HEK293 (cell line): ENCODE measurements around the gene GPR146.

ENCODE experiments used
- CTCF ChIA-PET: fragments of 350-600 bp; formaldehyde crosslinking; extraction: SDS; loops from one replicate; lab custom pipeline; 2021; ENCODE audit warnings: antibody characterized with exemption; lab: Yijun Ruan, JAX
- POLR2A ChIA-PET: fragments of 300-600 bp; formaldehyde crosslinking; extraction: SDS; loops from one replicate; lab custom pipeline; 2020; ENCODE audit warnings: antibody characterized with exemption, inconsistent platforms; lab: Yijun Ruan, JAX
- H3K27ac ChIP-seq: fragments of 200-500 bp; sonication (Bioruptor generic); 2 replicates; pipeline ENCODE4 v1.5.1; 2014; ENCODE audit warnings: low read depth, low read length, control low read depth, inconsistent platforms; ENCODE audit errors: extremely low read depth
- H3K36me3 ChIP-seq, 2 experiments: fragments of 200-500 bp in 1 of 2; sonication (Bioruptor generic) in 1 of 2; 1 replicate in 1 of 2; 2 replicates in 1 of 2; pipeline ENCODE4 v1.5.1; 2014 to 2017; ENCODE audit warnings: inconsistent platforms in 2 of 2, low read length in 2 of 2; ENCODE audit not compliant: control insufficient read depth in 2 of 2, insufficient read depth in 1 of 2
- H3K4me1 ChIP-seq: fragments of 200-500 bp; sonication (Bioruptor generic); 2 replicates; pipeline ENCODE4 v1.5.1; 2014; ENCODE audit warnings: mild to moderate bottlenecking, low read length, inconsistent platforms; ENCODE audit not compliant: control insufficient read depth, insufficient read depth
- H3K4me3 ChIP-seq: 2 replicates; pipeline ENCODE4 v1.5.1; 2011; ENCODE audit warnings: low read depth, mild to moderate bottlenecking, control low read depth, low read length, moderate library complexity
- H3K9me3 ChIP-seq: fragments of 200-500 bp; sonication (Bioruptor generic); 2 replicates; pipeline ENCODE4 v1.5.1; 2014; ENCODE audit warnings: low read depth, low read length, inconsistent platforms; ENCODE audit not compliant: control insufficient read depth, insufficient read depth
- KLF10 ChIP-seq: fragments of 450-650 bp; IDR thresholded peaks from 2 replicates; pipeline ENCODE4 v1.5.1; 2018; ENCODE audit warnings: missing biosample characterization, mild to moderate bottlenecking, missing genetic modification characterization
- KLF7 ChIP-seq: fragments of 450-650 bp; formaldehyde crosslinking; IDR thresholded peaks from 2 replicates; pipeline ENCODE4 v1.5.1; 2016; ENCODE audit warnings: missing biosample characterization, missing genetic modification characterization, borderline replicate concordance
- KLF8 ChIP-seq: fragments of 450-650 bp; formaldehyde crosslinking; IDR thresholded peaks from 2 replicates; pipeline ENCODE4 v1.5.1; 2016; ENCODE audit warnings: missing biosample characterization, missing genetic modification characterization
- REPIN1 ChIP-seq: fragments of 450-650 bp; formaldehyde crosslinking; IDR thresholded peaks from 2 replicates; pipeline ENCODE4 v1.5.1; 2017; ENCODE audit warnings: missing biosample characterization, missing genetic modification characterization, low read depth
- ZFP69B ChIP-seq: fragments of 450-650 bp; formaldehyde crosslinking; IDR thresholded peaks from 2 replicates; pipeline ENCODE4 v1.5.1; 2016; ENCODE audit warnings: missing biosample characterization, missing genetic modification characterization
- ZNF157 ChIP-seq: fragments of 450-650 bp; formaldehyde crosslinking; IDR thresholded peaks from 2 replicates; pipeline ENCODE4 v1.5.1; 2016; ENCODE audit warnings: missing biosample characterization, missing genetic modification characterization
- ZNF174 ChIP-seq: fragments of 450-650 bp; formaldehyde crosslinking; IDR thresholded peaks from 2 replicates; pipeline ENCODE4 v1.5.0; 2017; ENCODE audit warnings: missing biosample characterization, mild to moderate bottlenecking, missing genetic modification characterization
- ZNF175 ChIP-seq: fragments of 450-650 bp; formaldehyde crosslinking; IDR thresholded peaks from 2 replicates; pipeline ENCODE4 v1.5.1; 2016; ENCODE audit warnings: missing biosample characterization, missing genetic modification characterization
- ZNF223 ChIP-seq: fragments of 450-650 bp; formaldehyde crosslinking; IDR thresholded peaks from 2 replicates; pipeline ENCODE4 v1.5.1; 2016; ENCODE audit warnings: missing biosample characterization, missing genetic modification characterization
- ZNF302 ChIP-seq: fragments of 450-650 bp; formaldehyde crosslinking; IDR thresholded peaks from 2 replicates; pipeline ENCODE4 v1.5.1; 2016; ENCODE audit warnings: missing biosample characterization, missing genetic modification characterization, low read depth
- ZNF433 ChIP-seq: fragments of 450-650 bp; formaldehyde crosslinking; IDR thresholded peaks from 2 replicates; pipeline ENCODE4 v1.5.1; 2016; ENCODE audit warnings: missing biosample characterization, missing genetic modification characterization, low read depth
- ZNF677 ChIP-seq: fragments of 450-650 bp; IDR thresholded peaks from 2 replicates; pipeline ENCODE4 v1.5.0; 2018; ENCODE audit warnings: missing biosample characterization, mild to moderate bottlenecking, missing genetic modification characterization, moderate library complexity
- ZNF776 ChIP-seq: fragments of 450-650 bp; formaldehyde crosslinking; IDR thresholded peaks from 2 replicates; pipeline ENCODE4 v1.5.0; 2017; ENCODE audit warnings: missing biosample characterization, missing genetic modification characterization, borderline replicate concordance
- TF ChIP-seq, protein P1 (sequence below): fragments of 450-650 bp; formaldehyde crosslinking; IDR thresholded peaks from 2 replicates; pipeline ENCODE4 v1.5.1; 2016; ENCODE audit warnings: missing biosample characterization, missing genetic modification characterization
- TF ChIP-seq, protein P2 (sequence below): fragments of 450-650 bp; formaldehyde crosslinking; IDR thresholded peaks from 2 replicates; pipeline ENCODE4 v1.5.1; 2016; ENCODE audit warnings: missing biosample characterization, missing genetic modification characterization, borderline replicate concordance
- TF ChIP-seq, protein P3 (sequence below): sonication (generic); formaldehyde crosslinking; IDR thresholded peaks from 2 replicates; pipeline ENCODE4 v1.8.1; 2022; ENCODE audit warnings: mild to moderate bottlenecking, moderate library complexity, missing genetic modification reagents
- TF ChIP-seq, protein P4 (sequence below): fragments of 450-650 bp; formaldehyde crosslinking; IDR thresholded peaks from 2 replicates; pipeline ENCODE4 v1.5.1; 2017; ENCODE audit warnings: missing biosample characterization, missing genetic modification characterization
- TF ChIP-seq, protein P5 (sequence below): fragments of 450-650 bp; formaldehyde crosslinking; IDR thresholded peaks from 2 replicates; pipeline ENCODE4 v1.5.1; 2017; ENCODE audit warnings: missing biosample characterization, mild to moderate bottlenecking, missing genetic modification characterization, moderate library complexity
- TF ChIP-seq, protein P6 (sequence below): fragments of 450-650 bp; formaldehyde crosslinking; IDR thresholded peaks from 2 replicates; pipeline ENCODE4 v1.5.1; 2016; ENCODE audit warnings: missing biosample characterization, missing genetic modification characterization

GPR146 gene

DNA sequence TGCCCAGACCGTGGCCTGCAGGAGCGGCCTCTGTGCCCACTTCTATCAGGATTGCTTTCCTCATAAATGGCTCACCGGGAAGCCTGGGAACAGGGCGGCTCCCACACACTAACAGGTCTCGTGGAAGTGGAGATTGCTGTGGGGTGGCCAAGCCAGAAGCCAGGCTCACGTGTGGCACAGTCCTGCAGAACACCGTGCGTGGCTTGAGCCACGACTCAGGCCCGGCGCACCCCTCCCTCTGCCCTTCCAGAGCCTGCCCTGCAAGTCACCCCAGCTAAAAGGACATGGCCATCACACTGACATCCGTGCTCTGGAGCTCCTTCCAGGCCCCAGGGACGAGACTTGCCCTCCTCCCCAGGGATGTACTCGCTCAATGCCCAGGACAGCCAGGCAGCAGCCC, 50.5 kb downstream of the GPR146 start:
- no peaks in the 10 kb centered on the region for H3K4me1 ChIP-seq
- no peaks in the 10 kb centered on the region for H3K9me3 ChIP-seq
- no peak overlapping the region for H3K4me3 ChIP-seq
- no peak overlapping the region for H3K27ac ChIP-seq
- no peak for TF ChIP-seq KLF10 (tag by site-specific recombination)
- no peak for TF ChIP-seq KLF8 (tag by site-specific recombination)
- TF ChIP-seq, protein P1, sequence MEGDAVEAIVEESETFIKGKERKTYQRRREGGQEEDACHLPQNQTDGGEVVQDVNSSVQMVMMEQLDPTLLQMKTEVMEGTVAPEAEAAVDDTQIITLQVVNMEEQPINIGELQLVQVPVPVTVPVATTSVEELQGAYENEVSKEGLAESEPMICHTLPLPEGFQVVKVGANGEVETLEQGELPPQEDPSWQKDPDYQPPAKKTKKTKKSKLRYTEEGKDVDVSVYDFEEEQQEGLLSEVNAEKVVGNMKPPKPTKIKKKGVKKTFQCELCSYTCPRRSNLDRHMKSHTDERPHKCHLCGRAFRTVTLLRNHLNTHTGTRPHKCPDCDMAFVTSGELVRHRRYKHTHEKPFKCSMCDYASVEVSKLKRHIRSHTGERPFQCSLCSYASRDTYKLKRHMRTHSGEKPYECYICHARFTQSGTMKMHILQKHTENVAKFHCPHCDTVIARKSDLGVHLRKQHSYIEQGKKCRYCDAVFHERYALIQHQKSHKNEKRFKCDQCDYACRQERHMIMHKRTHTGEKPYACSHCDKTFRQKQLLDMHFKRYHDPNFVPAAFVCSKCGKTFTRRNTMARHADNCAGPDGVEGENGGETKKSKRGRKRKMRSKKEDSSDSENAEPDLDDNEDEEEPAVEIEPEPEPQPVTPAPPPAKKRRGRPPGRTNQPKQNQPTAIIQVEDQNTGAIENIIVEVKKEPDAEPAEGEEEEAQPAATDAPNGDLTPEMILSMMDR (tag by site-specific recombination), result no peak
- TF ChIP-seq, protein P2, sequence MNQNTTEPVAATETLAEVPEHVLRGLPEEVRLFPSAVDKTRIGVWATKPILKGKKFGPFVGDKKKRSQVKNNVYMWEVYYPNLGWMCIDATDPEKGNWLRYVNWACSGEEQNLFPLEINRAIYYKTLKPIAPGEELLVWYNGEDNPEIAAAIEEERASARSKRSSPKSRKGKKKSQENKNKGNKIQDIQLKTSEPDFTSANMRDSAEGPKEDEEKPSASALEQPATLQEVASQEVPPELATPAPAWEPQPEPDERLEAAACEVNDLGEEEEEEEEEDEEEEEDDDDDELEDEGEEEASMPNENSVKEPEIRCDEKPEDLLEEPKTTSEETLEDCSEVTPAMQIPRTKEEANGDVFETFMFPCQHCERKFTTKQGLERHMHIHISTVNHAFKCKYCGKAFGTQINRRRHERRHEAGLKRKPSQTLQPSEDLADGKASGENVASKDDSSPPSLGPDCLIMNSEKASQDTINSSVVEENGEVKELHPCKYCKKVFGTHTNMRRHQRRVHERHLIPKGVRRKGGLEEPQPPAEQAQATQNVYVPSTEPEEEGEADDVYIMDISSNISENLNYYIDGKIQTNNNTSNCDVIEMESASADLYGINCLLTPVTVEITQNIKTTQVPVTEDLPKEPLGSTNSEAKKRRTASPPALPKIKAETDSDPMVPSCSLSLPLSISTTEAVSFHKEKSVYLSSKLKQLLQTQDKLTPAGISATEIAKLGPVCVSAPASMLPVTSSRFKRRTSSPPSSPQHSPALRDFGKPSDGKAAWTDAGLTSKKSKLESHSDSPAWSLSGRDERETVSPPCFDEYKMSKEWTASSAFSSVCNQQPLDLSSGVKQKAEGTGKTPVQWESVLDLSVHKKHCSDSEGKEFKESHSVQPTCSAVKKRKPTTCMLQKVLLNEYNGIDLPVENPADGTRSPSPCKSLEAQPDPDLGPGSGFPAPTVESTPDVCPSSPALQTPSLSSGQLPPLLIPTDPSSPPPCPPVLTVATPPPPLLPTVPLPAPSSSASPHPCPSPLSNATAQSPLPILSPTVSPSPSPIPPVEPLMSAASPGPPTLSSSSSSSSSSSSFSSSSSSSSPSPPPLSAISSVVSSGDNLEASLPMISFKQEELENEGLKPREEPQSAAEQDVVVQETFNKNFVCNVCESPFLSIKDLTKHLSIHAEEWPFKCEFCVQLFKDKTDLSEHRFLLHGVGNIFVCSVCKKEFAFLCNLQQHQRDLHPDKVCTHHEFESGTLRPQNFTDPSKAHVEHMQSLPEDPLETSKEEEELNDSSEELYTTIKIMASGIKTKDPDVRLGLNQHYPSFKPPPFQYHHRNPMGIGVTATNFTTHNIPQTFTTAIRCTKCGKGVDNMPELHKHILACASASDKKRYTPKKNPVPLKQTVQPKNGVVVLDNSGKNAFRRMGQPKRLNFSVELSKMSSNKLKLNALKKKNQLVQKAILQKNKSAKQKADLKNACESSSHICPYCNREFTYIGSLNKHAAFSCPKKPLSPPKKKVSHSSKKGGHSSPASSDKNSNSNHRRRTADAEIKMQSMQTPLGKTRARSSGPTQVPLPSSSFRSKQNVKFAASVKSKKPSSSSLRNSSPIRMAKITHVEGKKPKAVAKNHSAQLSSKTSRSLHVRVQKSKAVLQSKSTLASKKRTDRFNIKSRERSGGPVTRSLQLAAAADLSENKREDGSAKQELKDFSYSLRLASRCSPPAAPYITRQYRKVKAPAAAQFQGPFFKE (tag by site-specific recombination), result no peak
- no peak for TF ChIP-seq ZNF157
- TF ChIP-seq ZNF677 (tag by site-specific recombination), result no peak
- no peak for TF ChIP-seq ZNF175
- TF ChIP-seq, all 188 proteins: peak for 0
- ChIA-PET CTCF (interaction anchor here (0.7 to 1.2 kb wide), 3 partner anchors 9 to 84 kb away, joined by 3 to 4 read pairs (median 3); no protein-coding TSS in a partner anchor), POLR2A (interaction anchor here (1.0 kb wide), 1 partner anchor 9 kb away, joined by 4 read pairs; no protein-coding TSS in a partner anchor)
- peaks cover 0 to 10% of the 10 kb centered on the region in 2 experiments; a peak in 1 of 3 replicates for H3K36me3 ChIP-seq

DNA sequence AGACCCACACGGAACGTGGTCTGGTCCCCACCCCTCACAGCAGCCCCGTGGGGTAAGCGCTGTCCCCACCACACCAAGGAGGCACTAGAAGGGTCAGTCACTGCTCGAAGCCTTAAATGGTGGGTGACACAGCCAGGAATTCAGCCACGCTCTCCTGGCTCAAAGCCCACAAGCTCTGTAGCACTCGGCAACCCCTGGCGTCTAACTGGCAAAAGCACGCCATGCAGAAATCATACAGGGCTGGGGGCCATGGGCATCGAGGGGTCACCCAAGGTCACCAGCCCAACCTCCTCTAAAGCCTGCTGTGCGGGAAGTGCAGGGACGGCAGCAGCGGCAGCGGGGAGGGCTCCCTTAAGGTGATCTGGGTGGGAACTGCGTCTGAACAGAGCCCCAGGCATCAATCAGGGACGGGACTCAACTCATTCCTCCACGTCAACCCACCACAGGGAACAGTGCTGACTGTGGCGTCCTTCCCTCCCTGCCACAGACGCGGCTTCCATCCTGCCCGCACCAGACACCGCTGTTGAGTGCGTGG, 51.3 kb downstream of the GPR146 start:
- ChIA-PET POLR2A (interaction anchor here (1.0 kb wide), 1 partner anchor 10 kb away, joined by 4 read pairs; no protein-coding TSS in a partner anchor), CTCF (interaction anchor here (0.6 to 0.7 kb wide), 2 partner anchors 83 to 89 kb away, joined by 3 to 4 read pairs; no protein-coding TSS in a partner anchor)
- Histone ChIP-seq H3K4me1 (no peaks in the 10 kb centered on the region; the same call in 1 of the 2 replicates), H3K9me3 (no peaks in the 10 kb centered on the region), H3K36me3 (peaks cover 0 to 10% of the 10 kb centered on the region in 2 experiments; a peak in 1 of 3 replicates), H3K4me3 (no peak overlapping the region), H3K27ac (no peak overlapping the region)
- TF ChIP-seq, protein P3, sequence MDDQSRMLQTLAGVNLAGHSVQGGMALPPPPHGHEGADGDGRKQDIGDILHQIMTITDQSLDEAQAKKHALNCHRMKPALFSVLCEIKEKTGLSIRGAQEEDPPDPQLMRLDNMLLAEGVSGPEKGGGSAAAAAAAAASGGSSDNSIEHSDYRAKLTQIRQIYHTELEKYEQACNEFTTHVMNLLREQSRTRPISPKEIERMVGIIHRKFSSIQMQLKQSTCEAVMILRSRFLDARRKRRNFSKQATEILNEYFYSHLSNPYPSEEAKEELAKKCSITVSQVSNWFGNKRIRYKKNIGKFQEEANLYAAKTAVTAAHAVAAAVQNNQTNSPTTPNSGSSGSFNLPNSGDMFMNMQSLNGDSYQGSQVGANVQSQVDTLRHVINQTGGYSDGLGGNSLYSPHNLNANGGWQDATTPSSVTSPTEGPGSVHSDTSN (CRISPR knock-in tag), result no peak
- TF ChIP-seq ZNF776, result no peak
- TF ChIP-seq, protein P4, sequence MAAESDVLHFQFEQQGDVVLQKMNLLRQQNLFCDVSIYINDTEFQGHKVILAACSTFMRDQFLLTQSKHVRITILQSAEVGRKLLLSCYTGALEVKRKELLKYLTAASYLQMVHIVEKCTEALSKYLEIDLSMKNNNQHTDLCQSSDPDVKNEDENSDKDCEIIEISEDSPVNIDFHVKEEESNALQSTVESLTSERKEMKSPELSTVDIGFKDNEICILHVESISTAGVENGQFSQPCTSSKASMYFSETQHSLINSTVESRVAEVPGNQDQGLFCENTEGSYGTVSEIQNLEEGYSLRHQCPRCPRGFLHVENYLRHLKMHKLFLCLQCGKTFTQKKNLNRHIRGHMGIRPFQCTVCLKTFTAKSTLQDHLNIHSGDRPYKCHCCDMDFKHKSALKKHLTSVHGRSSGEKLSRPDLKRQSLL (tag by site-specific recombination), result no peak
- TF ChIP-seq, protein P5, sequence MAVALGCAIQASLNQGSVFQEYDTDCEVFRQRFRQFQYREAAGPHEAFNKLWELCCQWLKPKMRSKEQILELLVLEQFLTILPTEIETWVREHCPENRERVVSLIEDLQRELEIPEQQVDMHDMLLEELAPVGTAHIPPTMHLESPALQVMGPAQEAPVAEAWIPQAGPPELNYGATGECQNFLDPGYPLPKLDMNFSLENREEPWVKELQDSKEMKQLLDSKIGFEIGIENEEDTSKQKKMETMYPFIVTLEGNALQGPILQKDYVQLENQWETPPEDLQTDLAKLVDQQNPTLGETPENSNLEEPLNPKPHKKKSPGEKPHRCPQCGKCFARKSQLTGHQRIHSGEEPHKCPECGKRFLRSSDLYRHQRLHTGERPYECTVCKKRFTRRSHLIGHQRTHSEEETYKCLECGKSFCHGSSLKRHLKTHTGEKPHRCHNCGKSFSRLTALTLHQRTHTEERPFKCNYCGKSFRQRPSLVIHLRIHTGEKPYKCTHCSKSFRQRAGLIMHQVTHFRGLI, result no peak
- no peak for TF ChIP-seq KLF7 (tag by site-specific recombination)
- no peak for TF ChIP-seq ZFP69B (tag by site-specific recombination)
- TF ChIP-seq ZNF302 (tag by site-specific recombination), result no peak
- TF ChIP-seq ZNF174, result no peak
- TF ChIP-seq, protein P6, sequence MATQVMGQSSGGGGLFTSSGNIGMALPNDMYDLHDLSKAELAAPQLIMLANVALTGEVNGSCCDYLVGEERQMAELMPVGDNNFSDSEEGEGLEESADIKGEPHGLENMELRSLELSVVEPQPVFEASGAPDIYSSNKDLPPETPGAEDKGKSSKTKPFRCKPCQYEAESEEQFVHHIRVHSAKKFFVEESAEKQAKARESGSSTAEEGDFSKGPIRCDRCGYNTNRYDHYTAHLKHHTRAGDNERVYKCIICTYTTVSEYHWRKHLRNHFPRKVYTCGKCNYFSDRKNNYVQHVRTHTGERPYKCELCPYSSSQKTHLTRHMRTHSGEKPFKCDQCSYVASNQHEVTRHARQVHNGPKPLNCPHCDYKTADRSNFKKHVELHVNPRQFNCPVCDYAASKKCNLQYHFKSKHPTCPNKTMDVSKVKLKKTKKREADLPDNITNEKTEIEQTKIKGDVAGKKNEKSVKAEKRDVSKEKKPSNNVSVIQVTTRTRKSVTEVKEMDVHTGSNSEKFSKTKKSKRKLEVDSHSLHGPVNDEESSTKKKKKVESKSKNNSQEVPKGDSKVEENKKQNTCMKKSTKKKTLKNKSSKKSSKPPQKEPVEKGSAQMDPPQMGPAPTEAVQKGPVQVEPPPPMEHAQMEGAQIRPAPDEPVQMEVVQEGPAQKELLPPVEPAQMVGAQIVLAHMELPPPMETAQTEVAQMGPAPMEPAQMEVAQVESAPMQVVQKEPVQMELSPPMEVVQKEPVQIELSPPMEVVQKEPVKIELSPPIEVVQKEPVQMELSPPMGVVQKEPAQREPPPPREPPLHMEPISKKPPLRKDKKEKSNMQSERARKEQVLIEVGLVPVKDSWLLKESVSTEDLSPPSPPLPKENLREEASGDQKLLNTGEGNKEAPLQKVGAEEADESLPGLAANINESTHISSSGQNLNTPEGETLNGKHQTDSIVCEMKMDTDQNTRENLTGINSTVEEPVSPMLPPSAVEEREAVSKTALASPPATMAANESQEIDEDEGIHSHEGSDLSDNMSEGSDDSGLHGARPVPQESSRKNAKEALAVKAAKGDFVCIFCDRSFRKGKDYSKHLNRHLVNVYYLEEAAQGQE (tag by site-specific recombination), result no peak
- TF ChIP-seq REPIN1 (tag by site-specific recombination), result no peak
- TF ChIP-seq ZNF433, result no peak
- TF ChIP-seq ZNF223, result no peak
